Amygdala (tissue), 56 donors: ENCODE measurements around the gene QDPR.

Source experiments
- DNase-seq, 56 donors: peaks; one replicate each; lab custom pipeline; 2025; lab: John Stamatoyannopoulos, UW

QDPR gene

GRCh38 chr4:17493619-17494018, 18.3 kb downstream of the QDPR start:
- DNase-seq = no peak

- DNase-seq = no peak
Measured at GRCh38 chr4:17492876-17493275, 19.0 kb downstream of the QDPR start.

GRCh38 chr4:17492058-17492741, 19.7 kb downstream of the QDPR start:
- DNase-seq = no peak

GRCh38 chr4:17491196-17491595, 20.7 kb downstream of the QDPR start:
- no peak for DNase-seq

- no peak for DNase-seq
Measured at GRCh38 chr4:17490575-17491059, 21.3 kb downstream of the QDPR start.

- no peak for DNase-seq
Measured at GRCh38 chr4:17489721-17490120, 22.2 kb downstream of the QDPR start.

GRCh38 chr4:17489123-17489522, 22.8 kb downstream of the QDPR start:
- DNase-seq = no peak

- no peak for DNase-seq
Measured at GRCh38 chr4:17482716-17483115, 29.2 kb downstream of the QDPR start.

GRCh38 chr4:17480955-17481354, 30.9 kb downstream of the QDPR start:
- DNase-seq = no peak

- DNase-seq = no peak
Measured at GRCh38 chr4:17480210-17480927, 31.5 kb downstream of the QDPR start.

GRCh38 chr4:17477774-17478472, 34.0 kb downstream of the QDPR start:
- DNase-seq = no peak

- DNase-seq = no peak
Measured at GRCh38 chr4:17476853-17477252, 35.0 kb downstream of the QDPR start.

- no peak for DNase-seq
Measured at GRCh38 chr4:17475481-17475880, 36.4 kb downstream of the QDPR start.

GRCh38 chr4:17469931-17470674, 41.8 kb downstream of the QDPR start:
- DNase-seq = no peak

- peak in 9 of 56 donors; percentile 3 to 34 (median 18) for DNase-seq
Measured at GRCh38 chr4:17468619-17469221, 43.2 kb downstream of the QDPR start.

GRCh38 chr4:17463606-17464005, 48.3 kb downstream of the QDPR start:
- DNase-seq = no peak

GRCh38 chr4:17450269-17450804, 61.6 kb downstream of the QDPR start:
- DNase-seq = no peak

- no peak for DNase-seq
Measured at GRCh38 chr4:17448689-17449088, 63.2 kb downstream of the QDPR start.

GRCh38 chr4:17447675-17448298, 64.1 kb downstream of the QDPR start:
- DNase-seq = peak in 31 of 56 donors; percentile 1 to 73 (median 20)

- no peak for DNase-seq
Measured at GRCh38 chr4:17447056-17447455, 64.8 kb downstream of the QDPR start.
